BLaER1 treated with 17β-estradiol and CSF1 and Interleukin-3, amounts not matched to agents 10 nM and 100 nM (cell line): ENCODE measurements around the gene TMEM62.
"Not testable (repeated sequence)": the region's sequence is repeated elsewhere in the genome, so short reads cannot be mapped to it uniquely, and the experiment has no call there.

Experiments
- H3K27ac ChIP-seq, 11 experiments: shearing (Covaris generic); formaldehyde crosslinking; 2 replicates each; pipeline ENCODE4 v1.8.1; 2022
- H3K27me3 ChIP-seq, 11 experiments: shearing (Covaris generic); formaldehyde crosslinking; 2 replicates each; pipeline ENCODE4 v1.8.1; 2022
- H3K36me3 ChIP-seq, 11 experiments: shearing (Covaris generic); formaldehyde crosslinking; 2 replicates each; pipeline ENCODE4 v1.8.1; 2022
- H3K4me1 ChIP-seq, 10 experiments: shearing (Covaris generic); formaldehyde crosslinking; 2 replicates each; pipeline ENCODE4 v1.8.1; 2022
- H3K4me2 ChIP-seq, 11 experiments: shearing (Covaris generic); formaldehyde crosslinking; 2 replicates each; pipeline ENCODE4 v1.8.1; 2022
- H3K4me3 ChIP-seq, 10 experiments: shearing (Covaris generic); formaldehyde crosslinking; 2 replicates each; pipeline ENCODE4 v1.8.1; 2022
- H3K9ac ChIP-seq, 11 experiments: shearing (Covaris generic); formaldehyde crosslinking; 2 replicates each; pipeline ENCODE4 v1.8.1; 2022
- H3K9me3 ChIP-seq, 11 experiments: shearing (Covaris generic); formaldehyde crosslinking; replicated peaks in 1 of 11; 2 replicates each; pipeline ENCODE4 v1.8.1; 2022
- H4K20me1 ChIP-seq, 11 experiments: shearing (Covaris generic); formaldehyde crosslinking; 2 replicates each; pipeline ENCODE4 v1.8.1; 2022
- Cebpa-rat ChIP-seq, 11 experiments: shearing (Covaris generic); IDR thresholded peaks; 2 replicates each; pipeline ENCODE4 v1.8.1; 2022

The TMEM62 gene

DNA sequence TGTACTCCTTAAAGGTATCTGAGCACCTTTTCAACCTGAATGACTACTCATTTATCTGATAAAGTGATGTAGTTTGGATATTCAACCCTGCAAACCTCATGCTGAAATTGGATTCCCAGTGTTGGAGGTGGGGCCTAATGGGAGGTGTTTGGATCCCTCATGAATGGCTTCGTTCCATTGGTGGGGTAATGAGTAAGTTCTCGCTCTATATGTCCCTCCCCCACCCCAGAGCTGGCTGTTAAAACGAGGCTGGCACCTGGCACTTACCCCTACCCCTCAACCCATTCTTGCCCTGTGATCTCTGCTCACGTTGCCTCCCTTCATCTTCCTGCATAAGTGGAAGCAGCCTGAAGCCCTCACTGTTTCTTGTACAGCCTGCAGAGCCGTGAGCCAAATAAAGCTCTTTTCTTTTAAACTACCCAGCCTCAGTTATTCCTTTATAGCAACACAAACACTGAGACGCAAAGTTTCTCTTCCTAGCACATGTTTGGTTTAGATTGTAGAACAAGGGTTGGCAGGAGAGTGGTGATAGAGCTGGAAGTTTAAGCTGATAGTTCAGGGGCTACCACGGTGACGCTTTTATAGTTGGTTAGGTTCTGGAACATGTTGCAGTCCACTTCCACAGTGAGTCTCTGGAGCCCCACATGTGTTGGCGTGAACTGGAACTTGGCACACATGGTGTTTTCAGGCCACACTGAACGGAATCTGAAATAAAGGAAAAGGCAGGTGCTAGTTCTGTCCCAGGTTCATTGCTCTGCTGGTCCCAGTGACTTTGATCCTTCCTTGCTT is 63.6 kb downstream of the TMEM62 start:
- TF ChIP-seq Cebpa-rat (IDR thresholded peaks at IDR 0.05): no peak
- Histone ChIP-seq H3K9me3 (peaks cover 13 to 39% (median 36%) of the 10 kb centered on the region in 11 experiments; a peak in 21 of 22 replicates), H3K4me2 (peak overlapping the region in 2 of 11 experiments; percentile 1 to 30; a peak in 1 of 22 replicates), H3K4me3 (no peak overlapping the region), H3K27me3 (no peaks in the 10 kb centered on the region), H3K9ac (no peak overlapping the region), H4K20me1 (peaks cover 0 to 8% (median 0%) of the 10 kb centered on the region in 11 experiments; a peak in 2 of 22 replicates), H3K27ac (no peak overlapping the region), H3K36me3 (peaks cover 58 to 74% (median 65%) of the 10 kb centered on the region in 11 experiments), H3K4me1 (peaks cover 0 to 15% (median 7%) of the 10 kb centered on the region in 10 experiments; a peak in 9 of 20 replicates)

- Histone ChIP-seq H3K4me2 (peak overlapping the region in 3 of 11 experiments; percentile 1 to 30 (median 5); a peak in 1 of 22 replicates), H3K36me3 (peaks cover 50 to 66% (median 57%) of the 10 kb centered on the region in 11 experiments), H3K9me3 (peaks cover 13 to 39% (median 36%) of the 10 kb centered on the region in 11 experiments; a peak in 21 of 22 replicates), H3K4me1 (peaks cover 0 to 15% (median 7%) of the 10 kb centered on the region in 10 experiments; a peak in 9 of 20 replicates)
- H3K27me3 ChIP-seq, H3K9ac ChIP-seq, H4K20me1 ChIP-seq, H3K4me3 ChIP-seq, H3K27ac ChIP-seq: not testable (repeated sequence)
Measured at GRCh38 chr15:43197773-43198172, 64.4 kb downstream of the TMEM62 start.

- Histone ChIP-seq H3K9me3 (peaks cover 13 to 39% (median 36%) of the 10 kb centered on the region in 11 experiments; a peak in 21 of 22 replicates), H3K4me1 (peaks cover 0 to 15% (median 7%) of the 10 kb centered on the region in 10 experiments; a peak in 9 of 20 replicates), H3K36me3 (peaks cover 42 to 58% (median 49%) of the 10 kb centered on the region in 11 experiments), H3K4me3 (peak overlapping the region in 1 of 10 experiments; percentile 17; a peak in 1 of 20 replicates)
- not testable (repeated sequence) for H3K9ac ChIP-seq, H3K27me3 ChIP-seq, H4K20me1 ChIP-seq, H3K27ac ChIP-seq, H3K4me2 ChIP-seq
Measured at GRCh38 chr15:43198556-43198955, 65.2 kb downstream of the TMEM62 start.

DNA sequence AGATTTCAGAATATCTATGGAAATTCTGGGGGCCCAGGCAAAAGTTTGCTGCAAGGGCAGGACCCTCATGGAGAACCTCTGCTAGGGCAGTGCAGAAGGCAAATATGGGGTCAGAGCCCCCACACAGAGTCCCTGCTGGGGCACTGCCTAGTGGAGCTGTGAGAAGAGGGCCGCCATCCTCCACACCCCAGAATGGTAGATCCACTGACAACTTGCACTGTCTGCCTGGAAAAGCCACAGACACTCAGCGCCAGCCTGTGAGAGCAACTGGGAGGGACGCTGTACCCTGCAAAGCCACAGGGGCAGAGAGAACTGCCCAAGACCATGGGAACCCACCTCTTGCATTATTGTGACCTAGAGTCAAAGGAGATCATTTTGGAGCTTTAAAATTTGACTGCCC is 65.6 kb downstream of the TMEM62 start:
- TF ChIP-seq Cebpa-rat (IDR thresholded peaks at IDR 0.05): no peak
- H3K9ac ChIP-seq: no peak overlapping the region
- no peaks in the 10 kb centered on the region for H4K20me1 ChIP-seq
- H3K4me1 ChIP-seq: peaks cover 0 to 15% (median 7%) of the 10 kb centered on the region in 10 experiments; a peak in 9 of 20 replicates
- H3K4me2 ChIP-seq: no peak overlapping the region
- H3K27me3 ChIP-seq: no peaks in the 10 kb centered on the region
- no peak overlapping the region for H3K27ac ChIP-seq
- H3K9me3 ChIP-seq: peaks cover 13 to 39% (median 36%) of the 10 kb centered on the region in 11 experiments; a peak in 21 of 22 replicates
- peaks cover 37 to 54% (median 45%) of the 10 kb centered on the region in 11 experiments for H3K36me3 ChIP-seq
- H3K4me3 ChIP-seq: 0 out of 20 replicates have a peak overlapping the region, but pooled peaks of 1 of the 10 experiments have one; percentile 17

DNA sequence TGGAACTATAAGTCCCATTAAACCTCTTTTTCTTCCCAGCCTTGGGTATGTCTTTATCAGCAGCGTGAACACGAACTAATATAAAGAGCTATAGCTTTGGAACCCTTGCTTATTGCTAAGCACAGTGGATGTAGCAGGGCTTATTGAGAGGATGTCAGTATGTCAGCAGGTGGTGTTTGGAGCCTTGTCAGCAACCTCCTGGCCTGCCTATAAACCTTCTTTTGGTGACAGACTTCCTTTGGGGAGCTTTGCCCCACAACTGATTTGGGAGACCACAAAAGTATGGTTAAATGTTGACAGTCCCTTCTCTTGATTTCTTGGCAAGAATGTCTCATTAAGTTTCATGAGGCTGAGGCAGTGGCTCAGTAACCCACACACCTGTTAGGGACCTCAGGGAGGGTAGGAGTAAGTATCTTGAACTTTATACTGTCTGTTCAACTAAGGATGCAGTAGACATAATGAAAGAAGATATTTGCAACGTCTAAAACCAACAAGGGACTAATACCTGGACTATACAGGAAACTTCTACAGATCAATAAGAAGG is 66.6 kb downstream of the TMEM62 start:
- no peaks in the 10 kb centered on the region for H4K20me1 ChIP-seq
- peaks cover 27 to 44% (median 37%) of the 10 kb centered on the region in 11 experiments for H3K36me3 ChIP-seq
- no peak for TF ChIP-seq Cebpa-rat (IDR thresholded peaks at IDR 0.05)
- H3K9me3 ChIP-seq: peaks cover 13 to 39% (median 36%) of the 10 kb centered on the region in 11 experiments; a peak in 21 of 22 replicates
- H3K9ac ChIP-seq: no peak overlapping the region
- H3K4me2 ChIP-seq: no peak overlapping the region
- peaks cover 0 to 15% (median 7%) of the 10 kb centered on the region in 10 experiments; a peak in 9 of 20 replicates for H3K4me1 ChIP-seq
- H3K27me3 ChIP-seq: no peaks in the 10 kb centered on the region
- H3K27ac ChIP-seq: no peak overlapping the region
- no peak overlapping the region for H3K4me3 ChIP-seq

GRCh38 chr15:43204016-43204901 is 70.9 kb downstream of the TMEM62 start:
- no peak for TF ChIP-seq Cebpa-rat (IDR thresholded peaks at IDR 0.05)
- Histone ChIP-seq H4K20me1 (peaks cover 0 to 6% (median 0%) of the 10 kb centered on the region in 11 experiments; a peak in 1 of 22 replicates), H3K4me1 (peaks cover 0 to 19% (median 8%) of the 10 kb centered on the region in 10 experiments; a peak in 11 of 20 replicates), H3K27ac (no peak overlapping the region), H3K9ac (no peak overlapping the region), H3K36me3 (peaks cover 0 to 1% (median 0%) of the 10 kb centered on the region in 11 experiments; a peak in 7 of 22 replicates), H3K4me3 (no peak overlapping the region), H3K9me3 (peaks cover 0 to 11% (median 9%) of the 10 kb centered on the region in 11 experiments; a peak in 19 of 22 replicates), H3K27me3 (no peaks in the 10 kb centered on the region), H3K4me2 (no peak overlapping the region)

- Histone ChIP-seq H4K20me1 (peaks cover 0 to 6% (median 0%) of the 10 kb centered on the region in 11 experiments; a peak in 2 of 22 replicates), H3K9me3 (no peaks in the 10 kb centered on the region), H3K4me1 (peaks cover 0 to 13% (median 7%) of the 10 kb centered on the region in 10 experiments; a peak in 11 of 20 replicates), H3K36me3 (no peaks in the 10 kb centered on the region), H3K9ac (no peak overlapping the region), H3K27me3 (no peaks in the 10 kb centered on the region), H3K4me3 (no peak overlapping the region), H3K27ac (no peak overlapping the region), H3K4me2 (no peak overlapping the region)
- no peak for TF ChIP-seq Cebpa-rat (IDR thresholded peaks at IDR 0.05)
Measured at GRCh38 chr15:43206054-43206453, 72.7 kb downstream of the TMEM62 start.

- no peaks in the 10 kb centered on the region for H3K9me3 ChIP-seq
- no peak overlapping the region for H3K9ac ChIP-seq
- no peak overlapping the region for H3K4me2 ChIP-seq
- no peak overlapping the region for H3K27ac ChIP-seq
- H3K4me1 ChIP-seq: peaks cover 0 to 13% (median 7%) of the 10 kb centered on the region in 10 experiments; a peak in 11 of 20 replicates
- peaks cover 0 to 6% (median 0%) of the 10 kb centered on the region in 11 experiments; a peak in 2 of 22 replicates for H4K20me1 ChIP-seq
- TF ChIP-seq Cebpa-rat (IDR thresholded peaks at IDR 0.05): no peak
- H3K4me3 ChIP-seq: no peak overlapping the region
- H3K27me3 ChIP-seq: no peaks in the 10 kb centered on the region
- no peaks in the 10 kb centered on the region for H3K36me3 ChIP-seq
Measured at GRCh38 chr15:43207024-43207423, 73.6 kb downstream of the TMEM62 start.
